NCI-H526 (cell line): ENCODE data around the gene KCNJ6.
"Not testable (repeated sequence)": the region's sequence is repeated elsewhere in the genome, so short reads cannot be mapped to it uniquely, and the experiment has no call there.

Source experiments
- DNase-seq, 2 experiments: peaks; one replicate each; lab custom pipeline; 2025; lab: John Stamatoyannopoulos, UW

The KCNJ6 gene

GRCh38 chr21:37601915-37602314 lies 314.3 kb downstream of the KCNJ6 start:
- no peak for DNase-seq

GRCh38 chr21:37601027-37601426 lies 315.2 kb downstream of the KCNJ6 start:
- DNase-seq, result no peak

- DNase-seq, result no peak
Measured at GRCh38 chr21:37595944-37596343, 320.3 kb downstream of the KCNJ6 start.

- DNase-seq, result no peak
Measured at GRCh38 chr21:37594472-37594951, 321.7 kb downstream of the KCNJ6 start.

GRCh38 chr21:37593740-37594471 lies 322.4 kb downstream of the KCNJ6 start:
- no peak for DNase-seq

GRCh38 chr21:37593015-37593414 lies 323.2 kb downstream of the KCNJ6 start:
- DNase-seq, result no peak

GRCh38 chr21:37592496-37592895 lies 323.8 kb downstream of the KCNJ6 start:
- no peak for DNase-seq

GRCh38 chr21:37591994-37592393 lies 324.3 kb downstream of the KCNJ6 start:
- not testable (repeated sequence) for DNase-seq

GRCh38 chr21:37590836-37591235 lies 325.4 kb downstream of the KCNJ6 start:
- not testable (repeated sequence) for DNase-seq

GRCh38 chr21:37588644-37589043 lies 327.6 kb downstream of the KCNJ6 start:
- not testable (repeated sequence) for DNase-seq

- DNase-seq, result no peak
Measured at GRCh38 chr21:37587635-37588177, 328.6 kb downstream of the KCNJ6 start.

GRCh38 chr21:37587203-37587602 lies 329.1 kb downstream of the KCNJ6 start:
- no peak for DNase-seq

GRCh38 chr21:37582590-37582989 lies 333.7 kb downstream of the KCNJ6 start:
- peak in 1 of 2 experiments; percentile 52 for DNase-seq

- DNase-seq, result no peak
Measured at GRCh38 chr21:37580666-37581065, 335.6 kb downstream of the KCNJ6 start.

GRCh38 chr21:37579356-37579755 lies 336.9 kb downstream of the KCNJ6 start:
- DNase-seq, result no peak

- no peak for DNase-seq
Measured at GRCh38 chr21:37578471-37579126, 337.7 kb downstream of the KCNJ6 start.

- not testable (repeated sequence) for DNase-seq
Measured at GRCh38 chr21:37576929-37577328, 339.3 kb downstream of the KCNJ6 start.

GRCh38 chr21:37575580-37575979 lies 340.7 kb downstream of the KCNJ6 start:
- no peak for DNase-seq

- no peak for DNase-seq
Measured at GRCh38 chr21:37574751-37575150, 341.5 kb downstream of the KCNJ6 start.

GRCh38 chr21:37574316-37574715 lies 341.9 kb downstream of the KCNJ6 start:
- no peak for DNase-seq

- DNase-seq, result no peak
Measured at GRCh38 chr21:37571442-37571841, 344.8 kb downstream of the KCNJ6 start.

GRCh38 chr21:37568916-37569315 lies 347.3 kb downstream of the KCNJ6 start:
- no peak for DNase-seq

GRCh38 chr21:37568415-37568814 lies 347.8 kb downstream of the KCNJ6 start:
- no peak for DNase-seq
